ENCODE results near the gene PLCG1.

DNA sequence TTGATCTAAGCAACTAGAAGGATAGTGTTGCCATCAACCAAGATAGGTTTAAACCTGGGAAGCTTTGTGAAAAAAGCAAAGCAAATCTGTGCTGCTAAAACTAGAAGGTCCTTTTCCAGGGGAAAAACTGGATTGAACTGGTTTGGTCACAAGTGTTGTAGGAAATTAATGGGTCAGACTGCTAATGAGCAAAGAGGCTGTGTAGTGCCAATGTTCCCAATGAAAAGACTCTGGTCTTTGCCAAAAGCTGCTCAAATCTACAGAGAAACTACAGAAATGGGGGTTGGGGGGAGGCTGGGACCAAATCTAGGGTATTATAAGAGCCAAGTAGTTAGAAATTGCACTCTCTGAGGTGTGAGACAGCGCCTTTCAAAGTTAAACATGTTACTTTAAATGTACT, 85.0 kb downstream of the PLCG1 start:
- TF ChIP-seq CTCF (IDR thresholded peaks at IDR 0.05) = no peak
- TF ChIP-seq POLR2A (IDR thresholded peaks at IDR 0.05) = no peak

Measured in adrenal gland (tissue), 5 donors.